K562 (cell line): ENCODE measurements around the gene ST3GAL3. TPM values are rescaled to one million over a fixed set of nuclear protein-coding genes. Genes with fewer than 3 reads are reported as not detected.

Source experiments
- ATAC-seq: fragments of 200-7000 bp; cut with Tn5 transposase; 3 replicates; pipeline ENCODE4 v1.9.1; 2020; ENCODE audit warnings: moderate library complexity
- BruUV-seq: library from RNA; stranded (reverse); fragments of 400-500 nt; replicated peaks from 2 replicates; lab custom pipeline; 2021; lab: Mats Ljungman, UMichigan
- CTCF ChIA-PET: fragments of 300-600 bp; formaldehyde crosslinking; extraction: SDS; loops from one replicate; lab custom pipeline; 2021; ENCODE audit warnings: low intra/inter-chr PET ratio; lab: Yijun Ruan, JAX
- POLR2A ChIA-PET: fragments of 300-600, 350-650 bp; sonication (Branson Sonifier 250); formaldehyde crosslinking; extraction: SDS; loops from one replicate; lab custom pipeline; 2021; ENCODE audit warnings: antibody characterized with exemption, inconsistent platforms; lab: Yijun Ruan, JAX
- DNase-seq, 4 experiments: peaks; one replicate each; pipeline versions ENCODE4 v3.0.0 to v3.0.0-alpha.2; 2011 to 2018; ENCODE audit warnings: low spot score in 3 of 4, mixed read lengths in 3 of 4; ENCODE audit errors: extremely low read depth in 1 of 4
- FAIRE-seq: peaks from 2 replicates; lab custom pipeline; 2011; peaks lifted over from hg19 to GRCh38; lab: Jason Lieb, UNC
- H2AFZ ChIP-seq: 2 replicates; pipeline ENCODE4 v1.6.0; 2011; ENCODE audit warnings: low read depth, low read length, control low read depth, inconsistent platforms
- H3K27ac ChIP-seq: fragments of 200-600 bp; 3 replicates; pipeline ENCODE4 v1.8.0; 2011; ENCODE audit warnings: low read depth, mild to moderate bottlenecking, control low read depth, inconsistent platforms, low read length, moderate library complexity, mixed read lengths; ENCODE audit errors: extremely low read depth
- H3K27me3 ChIP-seq, 2 experiments: fragments of 300-600 bp in 1 of 2; 2 replicates in 1 of 2; 3 replicates in 1 of 2; pipeline versions ENCODE4 v1.6.0 to v1.8.0; 2011; ENCODE audit warnings: inconsistent platforms in 2 of 2, low read length in 2 of 2, mild to moderate bottlenecking in 1 of 2, mixed read lengths in 1 of 2, moderate library complexity in 1 of 2; ENCODE audit not compliant: control insufficient read depth in 2 of 2, insufficient read depth in 2 of 2
- H3K36me3 ChIP-seq: fragments of 300-600 bp; 3 replicates; pipeline ENCODE4 v1.8.0; 2011; ENCODE audit warnings: mild to moderate bottlenecking, low read length, inconsistent platforms; ENCODE audit not compliant: control insufficient read depth, insufficient read depth
- H3K4me1 ChIP-seq, 2 experiments: fragments of 200-600 bp in 1 of 2; replicated peaks in 1 of 2; 2 replicates in 1 of 2; 3 replicates in 1 of 2; pipeline versions ENCODE4 v1.5.1 to v1.8.0; 2011; ENCODE audit warnings: inconsistent platforms in 2 of 2, low read length in 2 of 2, mild to moderate bottlenecking in 1 of 2, mixed read lengths in 1 of 2, moderate library complexity in 1 of 2; ENCODE audit not compliant: control insufficient read depth in 2 of 2, insufficient read depth in 2 of 2
- H3K4me2 ChIP-seq: 2 replicates; pipeline ENCODE4 v1.6.1; 2011; ENCODE audit warnings: low read length, control low read depth, inconsistent platforms, mixed read lengths; ENCODE audit not compliant: insufficient read depth
- H3K4me3 ChIP-seq: fragments of 200-600 bp; sonication (generic), shearing (Covaris generic); 2 replicates; pipeline ENCODE4 v1.5.1; 2016; ENCODE audit warnings: control low read depth, inconsistent platforms
- H3K79me2 ChIP-seq: fragments of 200-600 bp; 3 replicates; pipeline ENCODE4 v1.8.0; 2011; ENCODE audit warnings: low read length, inconsistent platforms; ENCODE audit not compliant: control insufficient read depth, insufficient read depth
- H3K9ac ChIP-seq, 2 experiments: 2 replicates each; pipeline versions ENCODE4 v1.6.0 to v1.6.1; 2011; ENCODE audit warnings: low read depth in 2 of 2, low read length in 2 of 2, control low read depth in 1 of 2, inconsistent platforms in 1 of 2, mild to moderate bottlenecking in 1 of 2, mixed read lengths in 1 of 2; ENCODE audit not compliant: insufficient read depth in 1 of 2
- H3K9me1 ChIP-seq: one replicate; pipeline ENCODE4 v1.6.0; 2011; ENCODE audit warnings: inconsistent platforms, mild to moderate bottlenecking, low read length, moderate library complexity; ENCODE audit not compliant: control insufficient read depth, insufficient read depth
- H3K9me3 ChIP-seq: replicated peaks from 2 replicates; pipeline ENCODE4 v1.5.1; 2011; ENCODE audit warnings: low read depth, low read length, inconsistent platforms; ENCODE audit not compliant: control insufficient read depth, insufficient read depth
- H4K20me1 ChIP-seq: replicated peaks from 2 replicates; pipeline ENCODE4 v1.6.1; 2011; ENCODE audit warnings: low read length, inconsistent platforms, mixed read lengths; ENCODE audit not compliant: control insufficient read depth, insufficient read depth
- ARID3B ChIP-seq: fragments of 250-450 bp; sonication (Bioruptor Pico); IDR thresholded peaks from 2 replicates; pipeline ENCODE4 v1.4.0; 2020; ENCODE audit warnings: borderline replicate concordance
- JUN ChIP-seq, 2 experiments: sonication (generic) in 1 of 2; formaldehyde crosslinking in 1 of 2; IDR thresholded peaks; 2 replicates each; pipeline versions ENCODE4 v1.6.1 to v1.8.0; 2012 to 2022; ENCODE audit warnings: borderline replicate concordance in 2 of 2, mild to moderate bottlenecking in 2 of 2, improper control_type of control experiment in 1 of 2, low read depth in 1 of 2, low read length in 1 of 2, missing genetic modification reagents in 1 of 2
- KAT7 ChIP-seq: sonication (generic); formaldehyde crosslinking; IDR thresholded peaks from 2 replicates; pipeline ENCODE4 v1.8.0; 2022; ENCODE audit warnings: missing genetic modification reagents, mild to moderate bottlenecking, borderline replicate concordance
- MAFF ChIP-seq: IDR thresholded peaks from 2 replicates; pipeline ENCODE4 v1.6.1; 2012; ENCODE audit warnings: low read length, improper control_type of control experiment
- TEAD1 ChIP-seq, 2 experiments: fragments of 450-650 bp in 1 of 2; sonication (generic) in 1 of 2; formaldehyde crosslinking; IDR thresholded peaks; 2 replicates each; pipeline versions ENCODE4 v1.4.0 to v1.8.0; 2020 to 2022; ENCODE audit warnings: mild to moderate bottlenecking in 2 of 2, missing genetic modification reagents in 1 of 2
- ZNF24 ChIP-seq: fragments of 450-650 bp; IDR thresholded peaks from 2 replicates; pipeline ENCODE4 v1.6.1; 2016
- WGBS: fragments of 100-300 bp; shearing (Covaris generic); methylation state at CpG from one replicate; pipeline ENCODE4 v1.1.6; 2016; ENCODE audit warnings: low coverage, mixed read lengths; ENCODE audit not compliant: insufficient coverage; ENCODE audit errors: missing lambda C conversion rate; 5-methylcytosine and 5-hydroxymethylcytosine counted together
- in situ Hi-C: fragments of 300-500 bp; cut with MboI; formaldehyde crosslinking; loops from 4 replicates; pipeline ENCODE4 v1.15.0; 2018; ENCODE audit warnings: inconsistent platforms, mixed read lengths
- intact Hi-C: fragments of 100-400 bp; cut with micrococcal nuclease; formaldehyde crosslinking; loops from 2 replicates; pipeline ENCODE4 v1.14.2; 2022
- polyA plus RNA-seq, 8 experiments: library from polyadenylated mRNA; depleted of rRNA in 4 of 8; stranded (reverse) in 5 of 8; unstranded in 3 of 8; fragments of >200 nt; fragmentation: Nextera tagmentation in 2 of 8; fragmentation: Illumina TruSeq in 1 of 8; extraction: Ambion mirVana in 2 of 8; extraction: Trizol in 1 of 8; gene quantifications; 2 replicates each; pipeline versions ENCODE4 v1.2.1 to v1.2.3, GENCODE V29; 2011 to 2014; ENCODE audit warnings: inconsistent platforms in 1 of 8, missing spikeins in 1 of 8
- total RNA-seq, 7 experiments: library from RNA; depleted of rRNA in 6 of 7; stranded (reverse); fragments of >200 nt in 6 of 7; fragmentation: Illumina TruSeq in 2 of 7; extraction: Trizol in 2 of 7; gene quantifications; 2 replicates each; pipeline versions ENCODE4 v1.2.1 to v1.2.3, GENCODE V29; 2011 to 2021; ENCODE audit warnings: low replicate concordance in 1 of 7

The ST3GAL3 gene
- total and polyA plus RNA-seq, 9 of the 15 experiments (the other 6 are each of a cell fraction or from before 2014, with no cell fraction given): 1.2 to 18.9 (median 11.0) TPM

GRCh38 chr1:43791243-43791642 is 83.9 kb downstream of the ST3GAL3 start:
- ChIA-PET CTCF (no interaction called here), POLR2A (no interaction called here)
- Histone ChIP-seq H2AFZ (no peak overlapping the region), H3K4me1 (no peaks in the 10 kb centered on the region; a peak in 1 of 5 replicates), H3K9me3 (no peaks in the 10 kb centered on the region), H3K4me2 (no peak overlapping the region), H4K20me1 (no peaks in the 10 kb centered on the region), H3K27ac (no peak overlapping the region), H3K9ac (no peak overlapping the region), H3K79me2 (no peaks in the 10 kb centered on the region), H3K27me3 (no peaks in the 10 kb centered on the region), H3K9me1 (no peaks in the 10 kb centered on the region), H3K4me3 (no peak overlapping the region), H3K36me3 (peaks cover 12% of the 10 kb centered on the region; the same call in 1 of the 3 replicates)
- FAIRE-seq (no peak), DNase-seq (no peak), ATAC-seq (no peak)
- intact Hi-C loops (no loop called here), in situ Hi-C loops (no loop called here)
- 93% methylated on average over 2 of the region's 2 CpGs for WGBS
- TF ChIP-seq JUN (IDR thresholded peaks at IDR 0.05; ENCODE audit: borderline replicate concordance, low read depth, low read length): no peak
- TF ChIP-seq JUN (CRISPR knock-in tag; IDR thresholded peaks at IDR 0.05; ENCODE audit: borderline replicate concordance): no peak
- no peak for TF ChIP-seq ARID3B (CRISPR knock-in tag)
- TF ChIP-seq MAFF: no peak
- TF ChIP-seq KAT7 (CRISPR knock-in tag): no peak
- peak; percentile 91 for TF ChIP-seq ZNF24
- TF ChIP-seq TEAD1 (CRISPR knock-in tag; IDR thresholded peaks at IDR 0.05): no peak
- no TSS peak for BruUV-seq
